GM12891 (cell line): ENCODE results near the gene ADAT2.

ENCODE experiments used
- POLR2AphosphoS5 ChIP-seq: IDR thresholded peaks from 2 replicates; pipeline ENCODE4 v1.6.1; 2011; ENCODE audit warnings: low read depth, low read length, control low read depth
- POU2F2 ChIP-seq: IDR thresholded peaks from 2 replicates; pipeline ENCODE4 v1.6.1; 2011; ENCODE audit warnings: low read depth, mild to moderate bottlenecking, control low read depth, low read length, moderate library complexity
- TAF1 ChIP-seq: IDR thresholded peaks from 2 replicates; pipeline ENCODE4 v1.6.1; 2011; ENCODE audit warnings: low read depth, low read length, control low read depth

DNA sequence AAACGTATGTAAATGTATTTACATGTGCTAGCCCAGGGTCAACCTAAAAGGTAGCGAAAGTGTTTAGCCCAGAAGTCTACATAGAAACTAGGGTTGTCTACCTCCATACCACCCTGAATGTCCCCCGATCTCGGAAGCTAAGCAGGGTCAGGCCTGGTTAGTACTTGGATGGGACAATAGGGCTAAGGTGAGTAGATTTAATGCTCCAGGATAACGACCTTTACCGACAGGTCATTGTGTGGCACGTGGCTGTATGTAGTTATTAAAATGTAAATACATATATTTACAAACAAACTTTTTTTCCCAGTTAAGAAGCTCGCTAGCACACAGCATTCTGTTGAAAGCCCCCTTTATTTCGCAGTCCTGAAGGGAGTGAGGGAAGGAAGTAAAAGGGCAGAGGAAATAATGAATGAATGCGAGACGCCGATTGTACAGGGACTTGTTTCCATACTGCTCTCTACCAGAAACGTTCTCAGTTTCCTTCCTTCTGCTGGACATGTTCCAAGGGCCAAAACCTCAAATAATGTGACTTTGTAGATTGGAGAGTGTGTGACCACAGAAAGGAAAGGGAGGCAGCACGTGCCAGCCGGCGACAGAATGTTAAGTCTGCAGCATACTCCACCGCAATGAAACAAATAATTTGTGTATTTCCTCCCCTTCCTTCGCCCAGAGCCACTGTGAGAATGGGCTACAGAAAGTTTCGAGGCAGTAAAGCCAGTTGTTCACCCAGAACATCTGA lies 612 bp downstream of the ADAT2 start:
- TF ChIP-seq POLR2AphosphoS5, result no peak
- TF ChIP-seq TAF1, result no peak
- TF ChIP-seq POU2F2, result peak; percentile 60; the same call in 1 of the 2 replicates
